Measurements from ENCODE around the gene OAS2. TPM values are rescaled to one million over a fixed set of nuclear protein-coding genes. Genes with fewer than 3 reads are reported as not detected.

OAS2 gene
- polyA plus RNA-seq, 3 donors: 5.4 to 6.9 (median 6.0) TPM

DNA sequence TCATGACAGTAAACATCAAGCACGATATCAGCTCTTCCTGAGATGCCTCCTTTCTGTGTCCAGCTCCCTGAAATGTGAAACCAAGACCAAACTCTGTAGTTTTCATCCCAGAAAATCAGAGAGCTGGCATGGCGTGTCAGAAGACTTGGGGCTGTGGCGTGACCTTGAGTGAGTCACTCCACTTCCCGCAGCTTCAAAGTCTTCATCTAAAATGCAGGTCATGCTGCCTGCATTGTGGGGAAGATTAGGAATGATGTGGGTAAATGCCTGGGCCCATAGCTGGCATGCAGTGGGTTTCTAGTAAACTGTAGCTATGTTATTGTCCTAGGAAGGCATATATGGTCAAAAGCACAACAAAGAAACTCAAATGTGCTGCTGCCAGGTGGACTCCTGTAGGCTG is 28.8 kb downstream of the OAS2 start:
- no peak for DNase-seq

DNA sequence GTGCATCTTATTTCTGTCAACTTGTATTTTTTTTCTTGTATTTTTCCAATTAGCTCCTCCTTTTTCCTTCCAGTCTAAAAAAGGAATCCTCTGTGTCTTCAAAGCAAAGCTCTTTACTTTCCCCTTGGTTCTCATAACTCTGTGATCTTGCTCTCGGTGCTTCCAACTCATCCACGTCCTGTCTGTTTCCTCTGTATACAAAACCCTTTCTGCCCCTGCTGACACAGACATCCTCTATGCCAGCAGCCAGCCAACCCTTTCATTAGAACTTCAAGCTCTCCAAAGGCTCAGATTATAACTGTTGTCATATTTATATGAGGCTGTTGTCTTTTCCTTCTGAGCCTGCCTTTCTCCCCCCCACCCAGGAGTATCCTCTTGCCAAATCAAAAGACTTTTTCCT is 32.4 kb downstream of the OAS2 start:
- DNase-seq: no peak

DNA sequence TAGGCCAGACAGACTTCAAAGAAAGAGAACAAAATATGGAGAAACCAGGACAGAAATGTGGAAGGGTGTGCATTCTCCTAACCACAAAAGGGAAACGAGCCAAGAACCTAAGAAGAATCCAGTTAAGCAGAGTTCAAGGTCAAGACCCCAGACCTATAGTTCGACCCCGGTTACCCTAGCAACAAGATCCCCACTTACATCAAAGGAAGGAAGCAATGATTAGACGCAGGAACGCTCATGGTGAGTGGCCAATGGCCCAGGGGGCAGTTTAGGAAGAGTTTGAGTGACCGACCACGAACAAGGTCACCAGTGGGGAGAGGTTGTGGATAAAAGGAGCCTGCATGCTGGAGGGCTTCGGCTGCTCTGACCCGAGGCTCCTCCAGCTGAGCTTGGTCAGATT is 36.2 kb downstream of the OAS2 start:
- DNase-seq: no peak

DNA sequence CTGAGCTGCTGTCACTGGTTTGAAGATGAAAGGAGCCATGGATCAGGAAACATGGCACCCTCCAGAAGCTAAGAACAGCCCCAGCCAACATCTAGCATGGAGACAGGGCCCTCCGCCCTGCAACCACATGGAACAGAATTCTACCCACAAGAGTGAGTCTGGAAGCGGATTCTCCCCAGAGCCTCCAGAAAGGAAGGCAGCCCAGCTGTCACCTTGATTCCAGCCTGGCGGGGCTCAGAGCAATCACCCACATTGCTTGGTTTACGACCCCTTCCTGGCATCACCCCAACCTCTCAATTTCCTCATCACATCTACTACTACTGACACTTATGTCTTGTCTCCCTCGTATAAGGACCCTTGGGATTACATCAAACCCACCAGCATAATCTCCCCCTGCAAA is 38.5 kb downstream of the OAS2 start:
- DNase-seq: no peak

DNA sequence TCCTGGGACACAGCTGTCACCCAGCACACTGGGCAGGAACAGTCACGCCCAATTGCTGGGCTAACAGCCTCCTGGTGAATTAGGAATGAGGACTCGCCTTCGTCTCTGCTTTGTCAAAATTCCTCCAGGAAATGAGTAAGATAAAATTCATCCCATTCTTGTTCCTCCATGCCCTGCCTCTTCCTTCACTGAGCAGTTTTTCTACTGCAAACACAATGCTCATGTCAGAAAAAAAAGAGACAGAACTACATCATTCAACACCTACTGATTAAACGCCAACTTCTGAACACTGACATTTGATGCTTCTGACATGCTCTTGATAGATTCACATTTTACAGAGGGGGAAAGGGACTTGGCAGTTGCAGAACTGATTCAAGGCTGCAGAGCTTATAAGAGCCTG is 40.7 kb downstream of the OAS2 start:
- DNase-seq: no peak

DNA sequence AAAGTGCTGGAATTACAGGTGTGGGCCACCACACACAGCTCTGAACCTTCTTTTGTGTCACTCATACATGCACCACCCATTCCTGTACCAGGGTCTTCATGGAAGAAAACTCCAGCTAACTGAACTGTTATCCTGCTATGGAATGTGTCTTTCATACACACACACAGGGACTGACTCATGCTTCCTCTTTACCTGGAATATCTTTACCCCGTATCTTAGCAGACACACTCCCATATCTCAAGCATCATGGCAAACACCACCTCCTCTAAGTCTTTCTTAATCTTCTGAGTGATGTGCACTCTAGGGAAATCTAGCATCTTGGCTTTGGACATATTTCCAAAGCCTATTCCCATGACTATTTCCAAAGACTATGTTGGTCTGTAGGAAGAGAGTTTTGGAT is 43.2 kb downstream of the OAS2 start:
- DNase-seq: no peak

DNA sequence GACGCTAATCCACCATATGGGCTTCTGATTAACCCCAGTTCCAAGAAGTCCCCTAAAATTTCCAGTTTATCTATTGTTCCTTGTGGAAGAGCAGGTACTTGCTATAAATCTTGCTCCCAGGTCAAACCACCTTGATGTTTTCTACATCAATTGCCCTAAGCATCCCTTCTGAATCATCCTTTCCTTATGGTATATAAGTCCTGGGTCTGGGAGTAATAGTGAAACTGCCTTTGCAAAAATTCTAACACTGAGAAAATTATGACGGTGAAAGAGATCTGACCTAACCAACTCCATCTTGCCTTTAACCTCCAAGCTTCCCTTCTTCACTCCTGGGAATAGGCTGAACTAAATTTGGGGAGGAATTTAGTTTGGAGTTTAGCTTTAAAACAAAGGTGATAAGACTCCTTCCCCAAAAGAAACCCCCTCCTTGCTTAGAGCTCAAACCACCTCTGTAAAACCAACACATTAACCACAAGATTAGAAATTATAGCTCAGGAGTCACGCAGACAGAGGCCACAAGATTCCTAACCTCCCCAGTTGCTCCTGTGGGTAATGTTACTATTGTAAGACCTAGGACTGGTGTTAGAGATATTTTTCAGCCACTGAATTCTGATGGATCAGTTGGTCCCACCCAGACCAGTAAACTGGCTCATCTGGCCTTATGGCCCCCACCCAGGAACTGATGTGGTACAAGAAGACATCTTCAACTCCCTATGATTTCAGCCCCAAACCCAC is 44.4 kb downstream of the OAS2 start:
- no peak for DNase-seq

DNA sequence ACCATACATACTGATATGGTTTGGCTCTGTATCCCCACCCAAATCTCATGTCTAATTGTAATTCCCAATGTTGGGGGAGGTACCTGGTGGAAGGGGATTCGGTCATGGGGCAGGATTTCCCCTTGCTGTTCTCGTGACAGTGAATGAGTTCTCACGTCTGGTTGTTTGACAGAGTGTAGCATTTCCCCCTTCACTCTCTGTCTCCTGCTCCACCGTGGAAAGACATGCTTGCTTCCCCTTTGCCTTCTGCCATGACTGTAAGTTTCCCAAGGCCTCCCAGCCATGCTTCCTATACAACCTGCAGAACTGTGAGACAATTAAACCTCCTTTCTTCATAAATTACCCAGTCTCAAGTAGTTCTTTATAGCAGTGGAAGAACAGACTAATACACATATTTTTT is 49.4 kb downstream of the OAS2 start:
- DNase-seq: no peak

DNA sequence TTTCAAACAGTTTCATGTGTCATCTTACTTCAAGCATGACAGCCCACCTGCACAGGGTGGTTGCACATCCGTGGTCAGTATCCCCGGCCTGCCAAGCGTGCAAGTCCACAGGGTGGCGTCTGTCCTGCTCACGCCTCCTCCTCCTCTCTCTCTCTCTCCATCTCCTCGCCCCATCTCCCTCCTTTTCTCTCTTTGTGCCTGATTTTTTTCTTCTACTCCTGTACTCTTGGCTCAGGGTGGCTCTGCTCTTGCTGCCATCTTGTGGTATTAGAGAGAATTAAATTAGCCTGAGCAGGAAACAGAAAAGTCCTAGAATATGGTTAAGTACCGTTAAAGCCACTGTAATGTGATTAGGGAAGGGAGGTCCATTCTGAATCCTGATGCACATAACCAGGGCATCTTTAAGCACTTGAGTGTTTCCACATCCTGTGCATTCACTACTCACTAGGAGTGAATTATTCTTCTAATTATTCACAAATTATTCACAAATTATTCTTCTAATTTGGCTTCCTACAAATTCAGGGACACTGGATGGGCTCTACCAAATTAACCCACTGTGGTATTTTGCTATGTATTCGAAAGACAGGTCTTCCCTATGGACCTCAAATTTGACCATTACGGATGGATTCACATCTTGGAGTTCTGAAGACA is 52.7 kb downstream of the OAS2 start:
- DNase-seq: peak; percentile 62

DNA sequence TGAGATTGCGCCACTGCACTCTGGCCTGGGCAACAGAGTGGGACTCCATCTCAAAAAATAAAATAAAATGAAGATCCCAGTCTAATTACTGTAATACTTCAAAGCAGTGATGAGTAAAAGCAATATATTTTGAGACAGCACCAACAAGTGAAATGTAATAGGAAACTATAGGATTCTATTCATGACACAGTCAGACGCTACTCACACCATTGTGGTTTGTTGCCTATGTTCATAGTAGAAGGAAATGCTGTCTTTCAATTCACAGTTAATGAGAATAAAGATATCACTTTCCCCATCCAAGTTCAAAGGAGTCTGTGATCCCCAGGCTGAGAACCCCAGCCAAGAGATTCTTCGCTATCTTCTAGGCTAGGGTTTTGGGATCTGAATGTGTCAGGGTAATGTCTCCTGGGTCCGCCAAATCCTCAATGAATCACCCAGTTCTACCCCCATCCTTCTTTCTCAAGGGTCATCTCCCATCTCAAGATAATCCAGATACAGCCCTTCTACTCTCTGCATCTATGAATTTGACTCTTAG is 61.7 kb downstream of the OAS2 start:
- DNase-seq: no peak

DNA sequence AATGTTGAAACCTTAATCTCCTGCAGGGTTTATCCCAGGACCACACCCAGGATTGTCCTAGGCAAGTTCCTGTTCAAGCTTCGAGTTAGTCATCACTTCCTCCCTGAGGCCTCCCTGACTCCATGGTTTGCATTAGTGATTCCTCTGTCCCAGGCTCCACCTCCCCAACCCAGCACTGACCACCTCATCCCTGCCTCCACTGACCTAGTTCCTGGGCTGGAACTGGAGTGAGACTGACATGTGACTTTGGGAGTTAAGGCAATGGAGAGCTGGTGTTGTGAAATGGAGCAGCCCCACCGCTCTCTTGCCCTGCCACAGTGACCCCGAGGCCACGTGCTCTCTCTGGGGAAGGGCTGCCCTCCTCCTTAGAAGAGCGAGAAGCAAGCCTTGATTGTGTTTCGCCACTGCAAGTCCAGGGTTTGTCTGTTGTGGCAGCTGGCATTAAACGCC is 62.4 kb downstream of the OAS2 start:
- DNase-seq: no peak

DNA sequence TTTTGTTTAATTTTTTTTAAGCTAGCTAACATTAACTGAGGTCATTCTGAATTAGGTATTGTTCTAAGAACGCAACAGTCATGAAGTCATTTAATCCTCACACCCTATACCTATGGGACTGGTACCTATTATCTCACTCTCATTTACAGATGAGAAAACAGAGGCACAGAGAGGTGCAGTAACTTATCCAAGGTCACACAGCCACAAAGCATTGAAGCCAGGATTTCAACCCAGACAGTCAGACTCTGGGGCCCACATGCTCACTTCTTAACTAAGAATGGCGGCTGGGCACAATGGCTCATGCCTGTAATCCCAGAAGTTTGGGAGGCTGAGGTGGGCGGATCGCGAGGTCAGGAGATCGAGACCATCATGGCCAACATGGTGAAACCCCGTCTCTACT is 63.2 kb downstream of the OAS2 start:
- no peak for DNase-seq

DNA sequence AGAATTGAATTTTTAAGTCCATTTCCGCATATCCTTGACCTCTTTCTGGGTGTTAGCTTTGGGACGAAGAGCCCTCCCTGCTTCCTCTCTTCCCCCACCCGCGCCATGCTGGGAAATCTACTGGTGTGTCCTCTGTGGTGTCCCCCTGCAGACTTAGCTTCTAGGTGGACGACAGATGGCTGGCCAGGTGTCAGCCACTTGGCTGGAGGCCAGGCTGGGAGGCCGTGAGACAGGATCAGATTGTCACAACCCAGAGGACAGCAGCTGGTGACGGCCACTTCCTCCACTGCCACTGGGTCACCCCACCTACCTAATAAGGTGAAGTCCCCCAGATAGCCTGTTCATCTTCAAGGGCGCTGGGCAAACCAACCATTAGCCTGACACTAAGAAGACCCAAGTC is 64.9 kb downstream of the OAS2 start:
- no peak for DNase-seq

DNA sequence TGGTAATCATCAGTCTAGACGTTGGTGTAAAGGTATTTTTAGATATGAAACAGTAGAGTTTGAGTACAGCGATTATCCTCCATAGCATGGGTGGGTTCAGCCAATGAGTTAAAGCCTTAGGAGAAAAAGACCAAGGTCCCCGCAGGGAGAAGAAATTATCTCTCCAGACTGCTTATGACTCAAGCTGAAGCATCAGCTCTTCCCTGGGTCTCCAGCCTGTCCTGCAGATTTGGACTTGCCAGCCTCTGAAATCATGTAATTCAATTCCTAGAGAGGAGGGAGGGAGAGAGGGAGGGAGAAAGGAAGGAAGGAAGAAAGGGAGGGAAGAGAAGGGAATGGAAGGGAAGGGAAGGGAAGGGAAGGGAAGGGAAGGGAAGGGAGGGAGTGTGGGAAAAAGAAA is 66.2 kb downstream of the OAS2 start:
- no peak for DNase-seq

DNA sequence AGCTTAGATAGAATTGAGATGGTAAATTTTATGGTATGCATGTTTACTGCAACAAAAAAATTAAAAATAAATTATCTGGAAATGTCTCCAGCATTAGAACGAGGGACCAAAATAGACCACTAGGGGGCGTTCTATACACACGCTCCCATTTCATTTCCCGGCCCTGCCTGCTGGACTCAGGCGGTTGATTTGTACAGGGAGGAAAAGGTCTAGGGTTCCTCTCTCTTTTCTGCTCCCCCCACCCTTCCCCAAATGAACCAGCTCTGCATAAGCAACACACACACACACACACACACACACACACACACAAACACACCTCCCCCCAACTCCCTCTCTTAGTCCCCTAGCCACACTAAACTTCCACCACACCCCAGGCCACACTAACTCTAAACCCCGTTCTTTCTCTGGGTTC is 70.4 kb downstream of the OAS2 start:
- peak; percentile 62 for DNase-seq

DNA sequence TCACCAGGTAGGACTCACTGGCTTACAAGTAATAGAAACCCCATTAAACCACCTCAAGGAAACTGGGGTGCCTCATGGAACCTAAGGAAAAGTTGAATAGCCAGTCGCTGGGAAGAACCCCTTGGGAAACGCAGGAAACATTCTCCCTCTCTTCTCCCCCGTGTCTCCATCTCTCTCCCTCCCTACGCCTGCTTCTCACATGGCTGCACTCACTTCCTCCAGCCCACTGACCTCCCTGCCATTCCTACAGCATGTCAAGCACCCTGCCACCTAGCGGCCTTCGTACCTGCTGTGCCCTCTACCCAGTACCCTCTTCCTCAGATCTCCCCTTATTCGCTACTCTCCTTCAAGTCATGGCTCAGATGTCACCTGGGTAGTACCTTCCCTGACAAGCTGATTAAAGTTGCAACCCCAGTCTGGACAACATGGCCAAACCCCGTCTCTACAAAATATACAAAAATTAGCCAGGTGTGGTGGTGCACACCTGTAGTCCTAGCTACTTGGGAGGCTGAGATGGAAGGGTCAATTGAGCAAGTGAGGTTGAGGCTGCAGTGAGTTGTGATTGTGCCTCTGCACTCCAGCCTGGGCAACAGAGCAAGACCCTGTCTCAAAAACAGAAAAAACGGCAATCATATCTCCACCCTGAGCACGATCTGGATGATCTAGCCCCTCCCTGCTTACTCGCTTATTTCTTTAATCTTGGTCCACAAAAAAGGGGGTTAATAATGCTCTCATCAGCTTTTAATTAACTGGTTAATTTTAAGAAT is 71.8 kb downstream of the OAS2 start:
- peak; percentile 73 for DNase-seq

DNA sequence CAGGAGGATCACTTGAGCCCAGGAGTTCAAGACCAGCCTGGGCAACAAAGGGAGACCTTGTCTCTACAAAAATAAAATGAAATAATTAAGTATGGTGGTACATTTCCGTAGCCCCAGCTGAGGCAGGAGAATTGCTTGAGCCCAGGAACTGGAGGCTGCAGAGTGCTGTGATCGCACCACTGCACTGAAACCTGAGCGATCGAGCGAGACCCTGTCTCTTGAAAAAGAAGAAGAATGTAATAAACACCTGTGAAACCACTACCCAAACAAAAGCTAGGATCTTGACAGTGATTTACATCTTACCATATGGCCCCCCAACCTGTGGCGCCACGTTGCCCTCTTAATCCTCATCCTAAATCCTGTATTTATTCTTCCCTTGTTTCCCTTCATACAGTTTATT is 72.5 kb downstream of the OAS2 start:
- no peak for DNase-seq

DNA sequence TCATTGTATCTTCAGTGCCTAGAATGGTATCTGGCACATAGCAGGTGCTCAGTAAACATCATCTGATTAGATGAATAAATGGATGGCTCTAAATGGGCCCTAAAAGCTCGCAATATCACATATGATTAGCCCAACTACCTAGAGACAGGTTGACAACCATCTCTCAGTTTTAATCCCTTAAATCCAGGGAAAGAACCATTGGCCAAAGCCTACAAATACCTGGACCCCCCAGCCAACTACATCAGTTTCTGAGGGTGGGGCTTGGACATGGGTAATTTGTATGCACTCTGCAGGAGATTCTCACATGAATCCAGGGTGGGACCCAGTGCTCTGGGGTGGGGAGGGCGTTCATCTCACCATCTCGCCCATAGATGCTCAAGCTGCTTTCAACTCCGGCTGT is 73.4 kb downstream of the OAS2 start:
- no peak for DNase-seq

DNA sequence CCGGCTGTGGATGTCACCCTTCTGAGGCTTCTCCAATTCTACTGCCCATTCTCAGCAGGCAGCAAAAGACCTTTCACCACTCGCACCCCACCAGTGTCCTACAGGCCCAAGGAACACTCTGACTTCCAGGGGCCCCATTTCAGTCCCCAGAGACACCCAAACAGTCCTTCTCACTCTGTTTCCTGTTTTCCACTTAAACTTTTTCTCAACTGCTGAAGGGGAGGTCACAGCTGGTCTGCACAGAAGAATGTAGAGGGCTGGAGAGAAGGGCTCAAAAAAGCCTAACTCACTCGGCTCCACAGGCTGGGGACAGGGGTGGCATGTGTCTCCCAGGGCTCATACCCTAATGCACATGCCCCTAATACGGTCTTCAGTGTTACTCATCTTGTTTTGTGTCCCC is 74.0 kb downstream of the OAS2 start:
- no peak for DNase-seq

DNA sequence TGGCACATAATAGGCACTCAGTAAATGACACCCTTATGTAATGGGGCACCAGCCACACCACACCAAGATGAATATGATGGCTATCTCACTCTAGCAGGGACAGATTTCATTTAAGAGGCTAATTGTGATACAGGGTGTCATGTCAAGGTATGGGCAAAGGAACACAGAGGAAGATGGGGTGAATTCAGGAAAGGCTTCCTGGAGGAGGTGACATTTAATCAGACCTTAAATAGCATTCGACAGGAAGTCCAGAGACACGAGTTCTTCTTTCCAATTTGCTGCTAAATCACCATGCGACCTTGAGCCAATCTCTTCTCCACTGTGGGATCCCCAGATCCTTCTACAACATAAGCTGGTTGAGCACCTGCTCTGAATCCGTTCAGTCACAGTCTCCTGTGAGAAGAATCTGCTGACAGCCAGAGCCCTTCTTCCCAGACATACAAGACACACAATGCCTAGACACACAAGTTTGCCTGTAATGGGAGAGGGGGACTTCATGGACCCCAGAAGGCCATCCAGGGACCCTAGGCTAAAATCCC is 76.7 kb downstream of the OAS2 start:
- no peak for DNase-seq

DNA sequence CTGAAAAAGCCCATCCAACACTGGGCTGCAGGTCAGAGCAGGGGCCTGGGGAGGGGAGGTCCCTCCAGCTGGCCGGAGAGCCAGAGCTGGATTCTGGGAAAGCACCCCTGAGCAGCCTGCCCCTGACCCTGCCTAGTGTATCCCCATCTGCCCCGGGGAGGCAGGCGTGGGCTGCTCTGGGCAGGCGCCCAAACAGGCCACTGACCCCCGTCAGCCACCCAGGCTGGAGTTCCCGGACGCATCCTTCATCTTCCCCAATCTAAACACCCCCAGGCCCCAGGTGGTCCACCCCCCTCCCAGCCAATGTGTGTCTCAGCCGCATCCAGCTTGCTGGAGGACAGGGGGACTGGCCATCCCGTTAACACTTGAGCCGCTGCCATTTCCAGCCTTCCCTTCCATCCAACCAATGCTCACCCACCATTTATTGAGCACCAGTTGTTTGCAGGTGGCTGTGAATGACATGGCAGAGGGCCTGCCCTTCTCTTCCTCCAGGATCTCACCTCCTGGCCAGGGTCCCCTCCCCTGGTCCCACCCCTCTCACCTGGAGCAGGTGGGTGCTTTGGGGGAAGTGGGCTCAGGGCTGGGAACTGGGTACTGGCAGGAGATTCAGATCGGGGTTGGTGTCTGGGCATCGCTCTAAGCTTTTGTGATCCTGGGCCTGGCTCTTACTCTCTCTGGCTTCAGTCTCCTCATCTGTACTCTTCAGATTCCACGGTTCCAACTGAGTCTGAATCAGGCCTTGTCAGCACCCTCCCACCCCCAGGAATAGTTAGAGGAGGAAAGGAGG is 77.5 kb downstream of the OAS2 start:
- no peak for DNase-seq

DNA sequence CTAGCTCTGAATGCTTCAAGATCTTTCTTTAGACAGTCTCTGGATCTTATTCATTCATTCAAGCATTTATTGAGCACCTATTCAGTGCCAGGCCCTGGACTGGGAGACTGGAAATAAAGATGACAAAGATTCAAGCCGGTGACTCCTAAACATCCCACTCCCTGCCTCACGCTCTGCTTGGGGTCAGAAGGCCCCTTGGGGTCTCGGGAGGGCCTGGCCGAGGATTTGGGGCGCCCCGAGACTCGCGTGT is 78.0 kb downstream of the OAS2 start:
- no peak for DNase-seq
